Body of pancreas (tissue), 4 donors: Measurements from ENCODE around the gene CASP6.

Experiments used
- CTCF ChIP-seq, 7 experiments: fragments of 450-650 bp in 4 of 7; fragments of 200-600 bp in 3 of 7; sonication (generic) in 3 of 7; IDR thresholded peaks; one replicate each; pipeline ENCODE4 v1.5.1; 2016 to 2019; ENCODE audit warnings: antibody characterized with exemption in 7 of 7
- POLR2A ChIP-seq, 3 donors: fragments of 450-650 bp; IDR thresholded peaks; one replicate each; pipeline ENCODE4 v1.6.1; 2016; ENCODE audit warnings: antibody characterized with exemption in 3 of 3, mild to moderate bottlenecking in 2 of 3

GRCh38 chr4:109746728-109747127, 43.5 kb upstream of the CASP6 start:
- TF ChIP-seq CTCF (IDR thresholded peaks at IDR 0.05) (no peak), POLR2A (IDR thresholded peaks at IDR 0.05) (no peak)
